NCI-H1436 (cell line): ENCODE results near the gene AHRR.
"Not testable (repeated sequence)": the region's sequence is repeated elsewhere in the genome, so short reads cannot be mapped to it uniquely, and the experiment has no call there.

ENCODE experiments used
- DNase-seq: peaks from one replicate; lab custom pipeline; 2025; lab: John Stamatoyannopoulos, UW

AHRR gene

DNA sequence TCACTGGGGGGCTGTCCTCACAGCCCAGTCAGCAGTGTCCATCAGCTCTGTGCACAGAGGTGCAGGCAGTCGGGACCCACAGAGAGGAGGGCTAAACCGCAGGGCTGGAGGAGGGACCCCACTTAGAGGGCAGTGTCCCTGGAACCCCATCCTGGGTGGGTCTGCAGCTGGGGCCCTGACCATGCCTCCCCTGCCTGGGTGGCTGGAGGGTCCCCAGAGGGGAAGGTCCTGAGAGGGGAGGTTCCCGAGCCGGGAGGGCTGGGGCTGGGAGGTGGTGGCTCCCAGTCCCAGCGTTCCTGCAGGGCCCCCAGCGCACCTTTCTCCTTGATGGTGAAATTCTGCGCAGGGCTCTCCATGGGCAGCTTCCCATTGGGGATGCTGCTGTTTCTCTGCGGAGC, 154.2 kb downstream of the AHRR start:
- DNase-seq = no peak

DNA sequence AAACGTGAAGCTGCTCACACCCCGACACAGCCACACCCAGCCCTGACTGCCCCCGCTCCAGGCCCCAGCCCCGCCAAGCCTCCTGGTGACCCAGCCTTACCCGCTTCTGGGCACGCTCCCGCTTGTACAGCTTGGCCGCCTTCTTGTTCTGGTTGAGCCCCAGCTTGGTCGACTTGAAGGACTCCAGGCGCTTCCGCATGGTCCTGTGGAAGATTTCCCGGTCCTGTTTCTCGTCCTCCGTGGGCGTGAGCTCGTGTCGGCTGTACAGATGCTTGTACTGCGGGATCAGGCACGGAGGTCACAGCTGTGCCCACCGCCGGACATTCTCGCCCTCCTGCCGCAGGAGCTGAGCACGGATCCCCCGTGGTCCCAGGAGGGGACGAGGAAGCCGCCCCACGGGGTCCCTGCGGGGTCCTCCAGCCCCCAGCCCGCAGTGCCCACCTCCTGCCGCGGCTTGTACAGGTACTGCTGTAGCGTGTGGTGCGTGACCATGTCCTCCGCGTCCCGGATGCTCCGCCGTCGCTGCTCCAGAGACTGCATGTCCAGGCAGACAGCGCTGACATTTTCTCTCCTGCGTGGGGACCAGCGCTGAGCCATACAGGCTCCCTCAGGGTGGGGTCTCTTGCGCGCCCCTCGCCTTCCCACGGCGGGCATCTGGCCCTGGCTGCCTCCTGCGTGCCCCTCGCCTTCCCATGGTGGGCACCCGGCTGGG, 154.7 kb downstream of the AHRR start:
- no peak for DNase-seq

DNA sequence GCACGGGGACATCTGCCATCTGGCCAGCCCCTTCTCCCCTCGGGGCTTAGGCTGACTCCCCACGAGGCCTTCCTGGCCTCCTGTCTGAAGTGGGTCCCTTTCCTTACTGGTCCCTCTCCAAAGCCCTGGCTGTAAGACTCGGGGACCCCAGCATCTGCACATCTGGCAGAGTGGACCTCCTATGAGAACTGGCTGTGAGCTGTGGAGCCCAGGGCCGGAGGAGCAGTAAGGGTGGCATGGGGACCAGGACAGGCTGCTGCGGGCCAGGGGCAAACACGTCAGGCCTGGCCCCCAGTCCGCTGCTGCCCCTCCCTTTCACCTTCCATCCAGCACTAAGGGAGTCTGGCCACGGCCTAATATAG, 155.3 kb downstream of the AHRR start:
- DNase-seq = no peak

DNA sequence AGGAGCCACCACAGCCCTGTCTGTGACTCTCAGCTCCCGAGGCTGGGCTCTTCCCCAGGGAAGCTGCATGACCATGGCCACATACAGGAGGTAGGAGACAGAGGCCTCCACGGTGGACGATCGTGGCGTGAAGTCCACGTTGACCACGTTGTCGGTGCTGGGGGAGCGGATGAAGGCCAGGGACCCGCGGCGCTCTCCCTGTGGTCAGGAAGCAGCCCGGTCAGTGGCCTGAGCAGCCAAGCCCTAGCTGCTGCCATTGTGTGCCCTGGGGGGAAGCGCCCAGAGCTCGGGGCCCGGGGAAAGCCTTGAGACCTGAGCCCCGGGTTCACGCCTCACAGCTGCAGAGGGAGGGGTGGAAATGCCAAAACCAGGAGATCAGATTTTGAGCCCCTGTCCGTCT, 155.7 kb downstream of the AHRR start:
- no peak for DNase-seq

DNA sequence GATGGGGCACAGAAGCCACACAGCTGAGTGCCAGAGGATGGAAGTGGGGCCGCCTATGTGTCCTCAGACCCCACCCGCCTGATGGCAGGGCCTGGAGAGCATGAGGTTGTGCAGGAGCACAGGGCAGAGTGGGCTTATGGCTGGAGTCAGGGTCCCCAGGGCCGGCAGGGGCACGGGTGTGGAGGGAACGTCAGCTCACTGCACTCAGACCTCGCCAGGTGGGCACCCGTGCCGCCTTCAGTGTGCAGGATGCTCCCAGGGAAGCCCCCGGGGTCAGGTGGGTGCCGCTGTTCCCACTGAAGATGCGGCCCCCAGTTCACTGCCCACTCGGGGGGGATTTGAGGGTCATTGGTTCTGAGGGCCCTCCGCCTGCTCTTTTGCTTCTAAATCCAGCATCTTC, 156.4 kb downstream of the AHRR start:
- no peak for DNase-seq

DNA sequence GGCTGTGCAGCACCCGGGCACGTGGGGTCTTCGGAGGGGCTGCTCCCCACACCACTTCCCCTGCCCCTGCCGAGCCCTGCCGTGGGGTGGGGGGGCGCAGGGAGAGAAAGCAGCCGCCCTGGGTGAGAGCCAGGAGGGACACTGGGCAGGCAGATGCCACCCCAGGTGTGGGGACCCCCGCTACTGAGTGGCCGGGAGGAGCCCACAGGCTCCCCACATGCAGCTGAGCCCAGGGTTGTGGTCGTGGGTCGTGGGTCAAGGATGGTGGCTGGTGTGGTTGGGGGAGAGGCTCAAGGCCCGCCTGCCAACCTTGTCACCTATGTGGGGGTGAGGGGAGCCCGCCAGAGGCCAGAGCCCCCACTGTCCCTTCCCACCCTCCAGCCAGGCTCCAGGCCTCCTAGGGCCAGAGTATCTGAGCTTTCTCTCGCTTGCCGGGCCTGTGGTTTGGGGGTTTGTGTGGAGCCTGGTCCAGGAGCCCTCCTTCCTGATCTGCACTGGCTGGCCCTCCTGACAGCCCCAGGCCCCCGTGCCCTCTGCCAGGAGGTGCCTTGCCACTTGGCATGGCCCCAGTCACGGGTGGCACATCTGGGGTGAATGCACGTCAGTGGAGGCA, 157.0 kb downstream of the AHRR start:
- no peak for DNase-seq

DNA sequence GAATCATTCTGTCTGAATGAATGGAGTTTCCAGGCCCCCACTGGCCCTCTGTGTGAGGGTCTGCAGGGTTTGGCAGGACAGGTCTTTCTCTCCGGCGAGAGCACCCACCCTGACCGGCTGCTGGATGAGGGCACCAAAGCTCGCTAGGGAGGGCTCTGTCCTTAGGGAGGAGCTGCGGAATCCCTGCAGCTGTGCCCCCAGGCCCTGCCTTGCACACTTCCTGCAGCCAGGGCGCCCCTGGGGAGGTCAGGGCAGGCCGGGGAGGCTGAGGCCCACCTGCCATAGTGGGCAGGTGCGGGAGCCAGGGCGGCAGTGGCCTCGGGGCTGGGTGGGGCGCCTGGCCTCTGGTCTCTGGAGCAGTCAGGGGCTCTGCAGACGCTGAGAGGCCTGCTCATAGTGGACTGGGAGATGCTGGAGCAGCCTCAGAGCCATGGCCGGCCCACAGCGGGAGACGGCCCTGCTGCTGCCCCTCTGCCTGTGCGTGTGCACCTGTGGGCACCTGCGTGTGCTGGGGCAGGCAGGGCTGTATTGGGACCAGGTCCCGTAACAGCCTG, 157.5 kb downstream of the AHRR start:
- no peak for DNase-seq

DNA sequence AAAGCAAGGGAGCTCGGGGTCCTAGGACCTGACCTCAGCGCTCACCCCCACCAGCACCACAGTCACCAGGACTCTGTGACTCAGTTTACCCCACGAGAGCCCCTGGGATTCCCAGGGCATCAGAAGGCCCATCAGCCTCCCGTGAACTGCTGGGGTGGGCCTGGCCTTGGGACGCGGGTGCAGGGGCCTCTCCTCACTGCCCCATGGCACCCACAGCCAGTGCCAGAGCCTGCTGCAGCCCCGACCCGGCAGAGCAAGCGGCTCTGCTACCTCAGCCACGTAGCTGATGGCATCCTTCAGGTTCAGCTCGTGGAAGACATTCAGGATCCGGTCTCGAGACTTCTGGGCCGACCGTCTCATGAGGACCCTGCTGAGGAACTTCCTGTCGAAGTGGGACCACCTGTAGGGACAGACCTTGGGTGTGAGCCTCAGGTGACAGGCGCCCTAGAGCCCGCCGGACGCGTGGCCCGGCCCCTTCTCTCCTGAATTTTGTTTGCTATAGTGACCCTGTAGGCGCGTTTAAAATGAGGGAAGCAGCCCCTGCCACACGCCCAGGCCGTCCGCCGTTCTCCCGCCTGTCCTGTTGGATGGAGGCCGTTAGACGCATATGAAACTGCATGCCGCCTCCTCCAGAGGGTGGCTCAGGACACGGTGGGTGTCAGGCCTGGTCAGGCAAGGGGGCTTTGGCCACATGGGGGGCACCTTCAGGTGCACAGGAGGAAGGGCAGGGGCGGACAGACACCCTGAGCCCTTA, 158.2 kb downstream of the AHRR start:
- no peak for DNase-seq

DNA sequence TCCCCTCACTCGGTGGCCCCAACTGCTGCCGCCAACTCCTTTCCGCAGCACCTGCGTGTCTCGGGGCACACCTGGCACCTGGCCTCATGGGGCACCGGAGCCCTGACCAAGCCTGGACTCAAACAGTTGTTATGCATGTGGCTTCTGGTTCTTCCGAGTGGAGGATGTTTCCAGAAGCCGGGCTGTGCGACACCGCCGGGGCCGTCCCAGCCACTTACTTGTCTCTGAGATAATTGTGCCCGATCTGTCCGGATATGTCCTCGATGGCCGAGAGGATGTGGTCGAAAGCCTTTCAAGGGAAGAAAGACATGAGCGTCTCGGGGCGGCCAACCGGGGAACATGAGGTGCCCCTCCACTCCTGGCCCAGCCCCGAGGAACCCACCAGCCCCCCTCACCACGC, 159.8 kb downstream of the AHRR start:
- no peak for DNase-seq

DNA sequence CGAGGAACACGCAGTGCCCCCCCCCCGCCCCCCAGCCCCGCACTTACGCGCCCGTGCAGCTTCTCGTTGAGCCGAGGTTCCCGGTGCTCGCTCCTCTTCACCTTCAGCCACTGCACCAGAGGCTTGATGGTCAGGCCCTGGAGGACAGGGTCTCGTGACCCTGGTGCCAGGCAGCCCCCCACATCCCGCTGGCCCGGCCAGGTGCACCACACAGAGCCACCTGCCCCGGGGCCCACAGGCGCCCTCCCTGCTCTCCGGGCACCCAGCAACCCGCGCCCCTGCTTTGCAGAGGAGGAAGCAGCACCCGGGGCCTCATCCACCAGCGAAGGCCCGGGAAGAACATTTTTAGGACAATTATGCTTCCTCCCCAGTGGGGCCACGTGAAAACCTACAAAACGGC, 160.5 kb downstream of the AHRR start:
- DNase-seq = no peak

DNA sequence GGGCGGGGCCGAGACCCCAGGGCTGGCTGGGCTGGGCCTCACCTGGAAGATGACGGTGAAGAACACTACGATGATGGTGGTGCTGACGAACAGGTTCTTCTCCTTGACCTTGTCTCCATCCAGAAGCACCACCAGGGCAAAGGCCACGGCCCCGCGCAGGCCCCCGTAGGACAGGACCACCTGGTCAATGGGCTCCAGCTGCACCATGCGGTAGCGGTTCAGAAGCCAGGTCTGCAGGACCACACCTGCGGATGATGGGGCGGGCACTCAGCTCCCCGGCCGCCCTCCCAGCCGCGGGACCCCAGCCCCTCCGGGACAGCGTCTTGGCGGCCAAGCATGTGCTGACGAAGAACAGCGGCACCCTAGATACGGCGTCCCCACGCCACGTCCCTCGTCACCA, 161.0 kb downstream of the AHRR start:
- no peak for DNase-seq

DNA sequence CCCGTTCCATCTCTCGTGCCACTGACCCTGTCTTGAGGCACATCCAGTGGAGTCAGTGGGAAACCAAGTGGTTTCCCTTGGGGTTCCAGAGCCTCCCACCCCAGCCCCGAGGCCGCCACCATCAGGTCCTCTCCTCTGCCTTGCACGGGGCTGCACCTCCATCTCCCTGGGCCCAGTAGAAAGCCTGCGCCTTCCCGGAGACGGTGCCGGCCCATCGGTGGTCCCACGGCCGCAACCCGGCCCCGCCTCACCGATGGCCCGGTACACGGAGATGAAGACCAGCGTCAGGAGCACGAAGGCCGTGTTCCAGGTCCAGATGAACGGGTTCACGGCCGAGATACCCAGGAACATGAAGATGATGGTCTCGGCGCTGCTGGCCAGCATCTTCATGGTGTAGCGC, 161.5 kb downstream of the AHRR start:
- DNase-seq = no peak

DNA sequence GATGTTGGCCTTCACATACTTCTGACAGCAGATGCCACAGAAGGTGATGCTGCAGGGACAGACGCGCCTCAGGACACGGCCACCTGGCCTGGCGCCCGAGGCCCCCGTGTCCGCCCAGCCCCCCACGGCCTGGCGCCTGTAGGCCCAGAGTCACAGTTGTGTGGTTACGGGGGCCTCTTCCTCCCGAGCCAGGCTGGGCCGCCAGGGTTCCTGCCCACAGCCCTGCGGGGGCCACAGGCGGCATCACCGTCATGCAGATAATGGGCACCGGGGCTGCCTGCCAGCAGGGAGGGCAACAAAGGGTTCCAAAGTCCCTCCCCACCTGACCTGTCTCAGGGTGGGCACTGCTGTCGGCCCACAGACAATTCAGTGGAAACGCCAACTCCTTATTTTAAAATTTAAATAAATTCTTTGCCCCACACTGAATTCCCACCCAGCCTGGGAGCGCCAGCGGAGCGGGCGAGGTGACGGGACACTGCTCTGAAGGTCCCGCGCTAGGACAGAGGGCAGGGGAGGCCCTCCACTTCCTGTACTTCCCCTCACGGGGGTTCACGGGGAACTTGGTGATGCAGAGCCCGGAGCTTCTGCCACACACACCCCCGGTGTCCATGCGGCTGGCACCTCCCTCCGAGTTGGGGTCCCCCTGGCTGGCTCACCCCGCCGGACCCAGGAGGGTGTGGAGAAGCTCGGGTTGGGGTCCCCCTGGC, 162.1 kb downstream of the AHRR start:
- DNase-seq = no peak

DNA sequence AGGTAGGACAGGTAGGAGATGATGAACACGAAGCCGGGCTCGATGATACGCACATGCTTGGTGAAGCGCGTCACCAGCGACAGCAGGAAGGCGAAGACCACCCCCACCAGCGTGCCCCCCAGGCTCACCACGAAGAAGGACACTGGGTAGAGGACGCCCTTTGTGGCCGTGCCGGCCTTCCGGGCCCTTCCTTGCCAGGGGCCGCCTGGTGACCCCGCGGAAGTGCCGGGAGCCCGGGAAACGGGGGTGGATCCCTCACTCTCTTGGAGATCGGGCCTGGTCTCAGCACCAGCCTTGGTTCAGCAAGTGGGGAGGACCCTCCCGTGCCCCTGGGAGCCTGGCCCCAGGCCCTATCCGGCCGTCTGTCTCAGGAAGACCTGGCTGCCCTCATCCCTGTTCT, 163.0 kb downstream of the AHRR start:
- no peak for DNase-seq

DNA sequence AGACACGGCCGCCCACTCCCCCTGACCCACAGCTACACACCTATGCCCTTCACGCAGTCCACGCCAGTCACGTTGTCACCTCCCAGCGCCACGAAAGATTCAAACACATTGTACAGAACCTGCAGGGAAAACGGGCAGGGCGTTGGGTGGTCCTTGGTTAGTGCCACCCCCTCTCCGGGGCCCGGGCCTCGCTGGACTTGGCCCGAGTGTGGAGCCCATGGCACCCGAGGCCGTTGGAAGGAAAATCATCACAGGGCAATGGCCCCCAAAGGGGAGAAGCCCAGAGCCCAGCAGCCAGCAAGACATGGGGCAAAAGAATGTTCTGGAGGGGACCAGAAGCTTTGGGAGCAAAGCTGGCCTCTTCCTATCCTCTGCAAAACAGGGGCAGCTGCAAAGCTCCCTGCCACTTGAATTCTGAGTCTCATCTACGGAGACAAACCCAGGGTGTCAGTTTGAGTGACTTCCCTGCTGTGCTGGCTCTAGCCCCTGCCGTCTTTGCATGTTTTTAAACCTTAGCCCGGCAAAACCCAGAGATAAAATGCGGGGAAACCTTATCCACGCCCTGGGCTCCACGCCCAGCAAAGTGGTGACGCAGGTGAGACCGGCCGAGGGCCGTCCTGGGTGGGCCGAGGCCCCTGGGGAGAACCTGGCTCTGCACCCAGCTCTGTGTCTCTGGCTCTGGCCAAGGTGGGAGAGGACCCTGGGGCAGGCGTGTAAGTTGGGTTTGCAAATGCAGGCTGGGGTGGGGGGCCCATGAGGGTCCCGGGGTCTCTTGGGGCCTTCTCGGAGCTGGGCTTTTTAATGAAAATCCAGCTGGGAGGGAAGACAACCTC, 163.8 kb downstream of the AHRR start:
- DNase-seq = no peak

DNA sequence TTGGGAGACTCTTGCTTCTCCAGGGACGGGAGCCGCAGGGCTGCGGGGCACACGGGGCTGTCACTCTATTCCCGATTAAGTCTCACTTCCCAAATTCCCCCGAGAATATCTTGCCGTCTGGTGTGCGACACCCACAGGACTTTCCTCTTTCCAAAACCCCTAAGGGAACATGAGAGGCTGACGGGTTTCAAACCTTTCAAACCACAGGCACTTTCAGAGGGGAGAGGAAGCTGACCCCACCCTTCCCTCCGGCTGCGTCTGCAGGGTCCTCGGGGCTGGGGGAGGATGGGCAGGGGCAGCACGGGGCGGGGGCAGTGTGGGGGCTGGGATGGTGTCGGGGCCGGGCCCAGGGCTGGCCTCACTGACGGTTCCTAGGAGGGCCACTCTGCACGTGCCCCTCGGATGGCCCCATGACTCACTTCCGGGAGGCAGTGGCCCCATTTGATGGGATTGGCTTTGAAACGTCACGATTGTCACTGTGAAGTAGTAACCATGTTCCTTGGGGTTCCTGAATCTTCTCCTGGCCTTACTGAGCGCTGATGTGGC, 164.5 kb downstream of the AHRR start:
- DNase-seq = no peak

DNA sequence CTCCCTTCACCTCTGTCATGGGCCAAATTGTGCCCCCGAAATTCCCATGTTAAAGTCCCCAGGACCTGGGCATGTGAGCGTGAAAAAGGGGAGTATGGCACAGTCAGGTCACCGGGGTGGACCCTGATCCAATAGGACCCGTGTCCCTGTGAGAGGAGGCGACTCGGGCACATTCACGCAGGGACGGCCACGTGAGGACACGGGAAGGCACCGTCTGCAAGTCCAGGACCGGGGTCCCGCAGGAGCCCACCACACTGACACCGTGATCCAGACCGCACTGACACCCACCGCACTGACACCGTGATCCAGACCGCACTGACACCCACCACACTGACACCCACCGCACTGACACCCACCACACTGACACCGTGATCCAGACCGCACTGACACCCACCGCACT, 165.1 kb downstream of the AHRR start:
- not testable (repeated sequence) for DNase-seq
